KMS-11 (cell line): ENCODE measurements around the gene BMP7.

Experiments used
- H2AFZ ChIP-seq: fragments of 200-600 bp; sonication (generic); 2 replicates; pipeline ENCODE4 v1.6.1; 2016; ENCODE audit warnings: antibody characterized with exemption, mixed run types, low read depth
- H3K27ac ChIP-seq: fragments of 200-600 bp; sonication (generic); 2 replicates; pipeline ENCODE4 v1.6.1; 2016; ENCODE audit warnings: mild to moderate bottlenecking, mixed run types
- H3K27me3 ChIP-seq: fragments of 200-600 bp; sonication (generic); 2 replicates; pipeline ENCODE4 v1.6.1; 2017; ENCODE audit warnings: mild to moderate bottlenecking, low read depth, mixed run types, moderate library complexity; ENCODE audit not compliant: insufficient read depth
- H3K36me3 ChIP-seq: fragments of 200-600 bp; sonication (generic); 2 replicates; pipeline ENCODE4 v1.6.1; 2017; ENCODE audit warnings: mild to moderate bottlenecking, mixed run types; ENCODE audit not compliant: insufficient read depth
- H3K4me1 ChIP-seq: fragments of 200-600 bp; sonication (generic); 2 replicates; pipeline ENCODE4 v1.6.1; 2016; ENCODE audit warnings: mild to moderate bottlenecking, low read depth, mixed run types; ENCODE audit not compliant: poor library complexity, severe bottlenecking
- H3K4me2 ChIP-seq: fragments of 200-600 bp; sonication (generic); 2 replicates; pipeline ENCODE4 v1.7.0; 2016; ENCODE audit warnings: mild to moderate bottlenecking, mixed run types
- H3K4me3 ChIP-seq: fragments of 200-600 bp; sonication (generic); IDR thresholded peaks from 2 replicates; pipeline ENCODE4 v1.6.1; 2017; ENCODE audit warnings: low read depth, low read length, mixed read lengths; ENCODE audit not compliant: insufficient read depth
- H3K79me2 ChIP-seq: fragments of 200-600 bp; sonication (generic); 2 replicates; pipeline ENCODE4 v1.6.1; 2016; ENCODE audit warnings: low read depth, mixed run types; ENCODE audit not compliant: insufficient read depth
- H3K9ac ChIP-seq: fragments of 200-600 bp; sonication (generic); 2 replicates; pipeline ENCODE4 v1.6.1; 2016; ENCODE audit warnings: mild to moderate bottlenecking, mixed run types
- H4K20me1 ChIP-seq: fragments of 200-600 bp; sonication (generic); 2 replicates; pipeline ENCODE4 v1.6.1; 2016; ENCODE audit warnings: mild to moderate bottlenecking, mixed run types; ENCODE audit not compliant: insufficient read depth
- CTCF ChIP-seq: fragments of 200-600 bp; sonication (generic); conservative IDR thresholded peaks from 2 replicates; pipeline ENCODE4 v1.6.1; 2017; ENCODE audit warnings: low read depth, mild to moderate bottlenecking, antibody characterized with exemption, low read length, moderate library complexity, mixed read lengths

The BMP7 gene

GRCh38 chr20:57124800-57125517 lies 141.5 kb downstream of the BMP7 start:
- no peak for TF ChIP-seq CTCF
- no peaks in the 10 kb centered on the region for H3K79me2 ChIP-seq
- H3K4me3 ChIP-seq, result no peak overlapping the region
- H2AFZ ChIP-seq, result no peak overlapping the region
- no peaks in the 10 kb centered on the region for H4K20me1 ChIP-seq
- no peaks in the 10 kb centered on the region for H3K36me3 ChIP-seq
- no peaks in the 10 kb centered on the region for H3K27me3 ChIP-seq
- no peaks in the 10 kb centered on the region for H3K4me1 ChIP-seq
- H3K27ac ChIP-seq, result no peak overlapping the region
- H3K9ac ChIP-seq, result no peak overlapping the region
- no peak overlapping the region for H3K4me2 ChIP-seq

DNA sequence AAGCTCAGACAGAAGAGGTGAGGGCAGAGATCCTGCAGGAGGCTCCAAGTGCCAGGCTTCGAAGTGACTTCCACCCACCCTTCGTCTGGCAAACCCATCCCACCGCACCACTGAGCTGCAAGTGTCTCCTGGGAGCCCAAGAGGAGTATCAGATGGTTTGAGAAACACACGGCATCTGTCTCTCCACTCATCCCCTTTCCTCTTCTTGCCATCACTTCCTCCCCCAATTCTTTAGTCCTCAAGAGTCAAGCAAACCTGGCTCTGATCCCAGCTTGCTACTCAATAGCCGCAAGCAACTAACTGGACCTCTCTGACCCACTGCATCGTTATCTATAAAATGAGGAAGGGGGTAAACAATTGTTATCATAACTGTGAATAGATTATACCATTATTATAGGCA lies 142.1 kb downstream of the BMP7 start:
- H3K36me3 ChIP-seq, result no peaks in the 10 kb centered on the region
- no peak overlapping the region for H3K4me2 ChIP-seq
- H3K4me1 ChIP-seq, result no peaks in the 10 kb centered on the region
- TF ChIP-seq CTCF, result no peak
- no peaks in the 10 kb centered on the region for H4K20me1 ChIP-seq
- H3K4me3 ChIP-seq, result no peak overlapping the region
- no peak overlapping the region for H2AFZ ChIP-seq
- no peak overlapping the region for H3K9ac ChIP-seq
- no peaks in the 10 kb centered on the region for H3K27me3 ChIP-seq
- H3K27ac ChIP-seq, result no peak overlapping the region
- H3K79me2 ChIP-seq, result no peaks in the 10 kb centered on the region

- no peaks in the 10 kb centered on the region for H3K79me2 ChIP-seq
- no peak for TF ChIP-seq CTCF
These were observed 142.9 kb downstream of the BMP7 start for GRCh38 chr20:57123504-57123903.

GRCh38 chr20:57122536-57123489 lies 143.6 kb downstream of the BMP7 start:
- Histone ChIP-seq H2AFZ (no peak overlapping the region), H3K4me1 (no peaks in the 10 kb centered on the region), H3K4me3 (no peak overlapping the region), H3K79me2 (no peaks in the 10 kb centered on the region), H3K36me3 (no peaks in the 10 kb centered on the region), H3K9ac (no peak overlapping the region), H3K27me3 (no peaks in the 10 kb centered on the region), H3K4me2 (no peak overlapping the region), H4K20me1 (no peaks in the 10 kb centered on the region), H3K27ac (no peak overlapping the region)
- no peak for TF ChIP-seq CTCF

More at GRCh38 chr20:57123504-57123903, 142.9 kb downstream of the BMP7 start:
- Histone ChIP-seq H3K4me1 (no peaks in the 10 kb centered on the region), H3K27ac (no peak overlapping the region), H4K20me1 (no peaks in the 10 kb centered on the region), H3K4me3 (no peak overlapping the region), H3K4me2 (no peak overlapping the region), H2AFZ (no peak overlapping the region), H3K27me3 (no peaks in the 10 kb centered on the region), H3K36me3 (no peaks in the 10 kb centered on the region), H3K9ac (no peak overlapping the region)
